ENCODE data around the gene CWH43. TPM values are rescaled to one million over a fixed set of nuclear protein-coding genes. Genes with fewer than 3 reads are reported as not detected.

Gene CWH43
- total RNA-seq: not detected in 2 replicates
- not detected for total RNA-seq (2013)
- not detected in 2 replicates for polyA plus RNA-seq
- polyA minus RNA-seq: not detected in 2 replicates

DNA sequence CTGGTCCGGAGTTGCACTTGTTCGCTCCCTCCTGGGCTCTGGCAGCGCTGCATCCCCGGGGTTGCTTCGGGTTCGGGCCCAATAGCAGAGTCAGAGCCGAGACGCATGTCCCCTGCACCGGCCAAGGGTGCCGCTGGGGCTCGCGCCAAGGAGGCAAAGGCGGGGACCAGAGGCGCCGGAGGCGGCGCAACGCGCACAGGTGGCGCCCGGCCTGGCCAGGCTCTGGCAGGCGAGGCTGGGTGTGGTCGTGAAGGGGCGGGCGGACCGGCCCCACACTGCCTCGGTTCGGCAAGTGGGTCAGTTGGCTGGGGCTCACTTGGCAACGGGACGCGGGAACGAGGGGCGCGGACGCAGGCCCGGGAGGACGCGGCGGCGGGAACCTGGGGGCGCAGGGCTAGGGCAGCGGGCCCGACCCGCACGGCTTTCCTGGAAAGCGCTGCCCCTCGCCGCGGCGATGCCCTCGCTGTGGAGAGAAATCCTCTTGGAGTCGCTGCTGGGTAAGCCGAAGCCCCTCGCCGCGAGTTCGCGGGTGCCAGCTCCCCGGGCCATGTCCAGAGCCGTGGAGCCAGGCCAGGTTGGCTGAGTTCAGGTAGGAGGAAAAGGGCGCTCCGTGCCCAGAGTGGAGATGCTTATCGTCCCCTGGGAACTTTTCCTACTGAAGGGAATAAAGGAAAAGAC is at the start of gene CWH43:
TSS of gene CWH43 (plus strand) at position 300 of the 678 bp plus-strand sequence. CDS start at position 455, 155 bp downstream.
- TF ChIP-seq EZH2 (IDR thresholded peaks at IDR 0.05; ENCODE audit: borderline replicate concordance, insufficient read depth, low read depth, low read length, poor library complexity, severe bottlenecking): no peak
- TF ChIP-seq, protein P1, sequence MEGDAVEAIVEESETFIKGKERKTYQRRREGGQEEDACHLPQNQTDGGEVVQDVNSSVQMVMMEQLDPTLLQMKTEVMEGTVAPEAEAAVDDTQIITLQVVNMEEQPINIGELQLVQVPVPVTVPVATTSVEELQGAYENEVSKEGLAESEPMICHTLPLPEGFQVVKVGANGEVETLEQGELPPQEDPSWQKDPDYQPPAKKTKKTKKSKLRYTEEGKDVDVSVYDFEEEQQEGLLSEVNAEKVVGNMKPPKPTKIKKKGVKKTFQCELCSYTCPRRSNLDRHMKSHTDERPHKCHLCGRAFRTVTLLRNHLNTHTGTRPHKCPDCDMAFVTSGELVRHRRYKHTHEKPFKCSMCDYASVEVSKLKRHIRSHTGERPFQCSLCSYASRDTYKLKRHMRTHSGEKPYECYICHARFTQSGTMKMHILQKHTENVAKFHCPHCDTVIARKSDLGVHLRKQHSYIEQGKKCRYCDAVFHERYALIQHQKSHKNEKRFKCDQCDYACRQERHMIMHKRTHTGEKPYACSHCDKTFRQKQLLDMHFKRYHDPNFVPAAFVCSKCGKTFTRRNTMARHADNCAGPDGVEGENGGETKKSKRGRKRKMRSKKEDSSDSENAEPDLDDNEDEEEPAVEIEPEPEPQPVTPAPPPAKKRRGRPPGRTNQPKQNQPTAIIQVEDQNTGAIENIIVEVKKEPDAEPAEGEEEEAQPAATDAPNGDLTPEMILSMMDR (IDR thresholded peaks at IDR 0.05): no peak
- Histone ChIP-seq H3K36me3 (replicated peaks in 1 of 2; ENCODE audit: control extremely low read depth in 1 of 2, control insufficient read depth in 1 of 2, extremely low read depth in 1 of 2, insufficient read depth in 2 of 2, low read length in 1 of 2) (no peaks in the 10 kb centered on the region), H3K4me3 (ENCODE audit: control extremely low read depth in 1 of 5, extremely low read depth in 1 of 5, insufficient read depth in 1 of 5, low read depth in 2 of 5, low read length in 4 of 5) (no peak within 1 kb of the TSS), H2AFZ (ENCODE audit: insufficient read depth, low read depth, low read length, poor library complexity, severe bottlenecking) (no peak within 1 kb of the TSS), H3K4me1 (ENCODE audit: control insufficient read depth in 2 of 2, insufficient read depth in 2 of 2, low read length in 2 of 2) (no peaks in the 10 kb centered on the region), H4K20me1 (ENCODE audit: control insufficient read depth, insufficient read depth, low read length, poor library complexity, severe bottlenecking) (no peaks in the 10 kb centered on the region), H3K79me2 (ENCODE audit: control insufficient read depth, insufficient read depth, low read length) (no peaks in the 10 kb centered on the region), H3K27me3 (replicated peaks in 1 of 4; ENCODE audit: control extremely low read depth in 1 of 4, control insufficient read depth in 3 of 4, insufficient read depth in 4 of 4, low read length in 3 of 4) (peaks cover 0 to 6% (median 4%) of the 10 kb centered on the region in 4 experiments), H3K9me3 (ENCODE audit: control extremely low read depth in 1 of 3, control insufficient read depth in 2 of 3, insufficient read depth in 1 of 3, low read length in 2 of 3) (peaks cover 0 to 9% (median 2%) of the 10 kb centered on the region in 3 donors), H3K4me2 (replicated peaks; ENCODE audit: low read depth, low read length, poor library complexity, severe bottlenecking) (no peak within 1 kb of the TSS), H3K9ac (ENCODE audit: low read length) (no peak within 1 kb of the TSS), H3K27ac (ENCODE audit: low read length in 2 of 2) (no peak within 1 kb of the TSS)
- WGBS (ENCODE audit: insufficient coverage): 12% methylated on average over 63 of the region's 63 CpGs
- no peaks in the 10 kb centered on the region for H3K4me1 Mint-ChIP-seq
- H3K4me3 Mint-ChIP-seq: no peak within 1 kb of the TSS
- intact Hi-C loops (cut with micrococcal nuclease): no loop called here
- H3K27ac Mint-ChIP-seq: no peak within 1 kb of the TSS
- H3K9me3 Mint-ChIP-seq (ENCODE audit: insufficient read depth): peaks cover 2% of the 10 kb centered on the region
- ChIA-PET POLR2A (no interaction called here), CTCF (no interaction called here)
- DNase-seq: no peak
- H3K27me3 Mint-ChIP-seq: peaks cover 48% of the 10 kb centered on the region
- ATAC-seq (ENCODE audit: low read depth): no peak

DNA sequence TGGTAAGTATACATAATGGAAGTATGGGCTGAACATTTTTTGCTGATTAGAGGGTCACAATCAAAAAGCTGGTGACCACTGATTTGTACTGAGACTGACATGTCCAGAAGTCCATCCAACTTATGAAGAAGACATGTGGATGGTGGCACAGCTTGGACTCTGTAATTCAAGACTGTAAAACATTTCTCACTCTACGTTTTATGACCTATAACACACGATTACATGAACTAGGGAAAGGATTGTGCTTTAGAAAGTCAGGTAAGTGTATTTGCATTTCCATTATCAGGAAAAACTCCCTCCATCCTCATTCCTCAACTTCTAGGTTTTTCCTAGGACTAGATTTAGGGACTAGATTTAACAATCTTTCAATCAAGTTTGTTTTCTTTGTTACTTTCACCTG is 49.0 kb upstream of the CWH43 start:
- Mint-ChIP-seq H3K9me3 (ENCODE audit: insufficient read depth) (peaks cover 4% of the 10 kb centered on the region), H3K4me1 (no peaks in the 10 kb centered on the region), H3K4me3 (no peak overlapping the region), H3K27ac (no peak overlapping the region), H3K27me3 (peaks cover 10% of the 10 kb centered on the region)
- H4K20me1 ChIP-seq (ENCODE audit: control insufficient read depth, insufficient read depth, low read length, poor library complexity, severe bottlenecking): no peaks in the 10 kb centered on the region
- ChIA-PET CTCF (no interaction called here), POLR2A (no interaction called here)
- H3K79me2 ChIP-seq (ENCODE audit: control insufficient read depth, insufficient read depth, low read length): no peaks in the 10 kb centered on the region
- no peak overlapping the region for H3K4me3 ChIP-seq (ENCODE audit: control extremely low read depth in 1 of 5, extremely low read depth in 1 of 5, insufficient read depth in 1 of 5, low read depth in 2 of 5, low read length in 4 of 5)
- H3K4me2 ChIP-seq (replicated peaks; ENCODE audit: low read depth, low read length, poor library complexity, severe bottlenecking): no peak overlapping the region
- no peak overlapping the region for H2AFZ ChIP-seq (ENCODE audit: insufficient read depth, low read depth, low read length, poor library complexity, severe bottlenecking)
- peaks cover 0 to 6% (median 5%) of the 10 kb centered on the region in 3 donors for H3K9me3 ChIP-seq (ENCODE audit: control extremely low read depth in 1 of 3, control insufficient read depth in 2 of 3, insufficient read depth in 1 of 3, low read length in 2 of 3)
- intact Hi-C loops (cut with micrococcal nuclease): no loop called here
- H3K36me3 ChIP-seq (replicated peaks in 1 of 2; ENCODE audit: control extremely low read depth in 1 of 2, control insufficient read depth in 1 of 2, extremely low read depth in 1 of 2, insufficient read depth in 2 of 2, low read length in 1 of 2): no peaks in the 10 kb centered on the region
- DNase-seq: no peak
- no peak for TF ChIP-seq EZH2 (IDR thresholded peaks at IDR 0.05; ENCODE audit: borderline replicate concordance, insufficient read depth, low read depth, low read length, poor library complexity, severe bottlenecking)
- TF ChIP-seq, protein P1 (IDR thresholded peaks at IDR 0.05): no peak
- H3K4me1 ChIP-seq (ENCODE audit: control insufficient read depth in 2 of 2, insufficient read depth in 2 of 2, low read length in 2 of 2): no peaks in the 10 kb centered on the region
- peaks cover 0 to 7% (median 0%) of the 10 kb centered on the region in 4 experiments for H3K27me3 ChIP-seq (replicated peaks in 1 of 4; ENCODE audit: control extremely low read depth in 1 of 4, control insufficient read depth in 3 of 4, insufficient read depth in 4 of 4, low read length in 3 of 4)
- WGBS (ENCODE audit: insufficient coverage): no CpG with 5 or more reads among the region's 2 CpGs
- no peak for ATAC-seq (ENCODE audit: low read depth)
- no peak overlapping the region for H3K27ac ChIP-seq (ENCODE audit: low read length in 2 of 2)
- H3K9ac ChIP-seq (ENCODE audit: low read length): no peak overlapping the region
